ENCODE measurements around the gene TPI1.
"Not testable (repeated sequence)": the region's sequence is repeated elsewhere in the genome, so short reads cannot be mapped to it uniquely, and the experiment has no call there.

The TPI1 gene

DNA sequence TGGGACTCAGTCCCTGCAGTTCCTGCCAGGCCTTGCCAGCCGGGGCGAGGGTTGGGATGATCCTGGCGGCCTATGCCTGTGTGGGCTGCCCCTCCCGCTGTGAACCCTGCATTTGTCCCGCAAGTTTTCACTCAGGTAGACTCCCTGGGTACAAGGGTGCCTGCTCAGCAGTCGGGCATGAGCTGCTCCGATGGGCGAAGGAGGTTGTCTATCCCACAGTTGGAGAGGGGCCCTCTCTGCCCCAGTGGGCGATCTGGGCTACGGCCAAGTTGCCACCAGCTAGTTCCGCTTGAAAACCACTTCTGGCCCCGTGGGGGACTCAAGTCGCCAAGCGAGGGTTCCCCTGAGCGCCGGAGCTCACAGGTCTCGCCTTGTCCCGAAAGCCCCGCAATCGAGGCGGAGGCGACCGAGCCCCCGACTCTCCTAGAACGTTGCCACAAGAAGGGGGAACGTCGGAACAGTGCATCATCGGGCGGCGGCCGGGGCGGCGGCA lies 365 bp upstream of the TPI1 start:
- Mint-ChIP-seq H3K4me3 (peak overlapping the region; percentile 93), H3K27ac (peak overlapping the region; percentile 87), H3K9me3 (no peaks in the 10 kb centered on the region), H3K27me3 (no peaks in the 10 kb centered on the region), H3K36me3 (peaks cover 56% of the 10 kb centered on the region), H3K4me1 (peaks cover 50% of the 10 kb centered on the region)
- ATAC-seq = peak; percentile 51

DNA sequence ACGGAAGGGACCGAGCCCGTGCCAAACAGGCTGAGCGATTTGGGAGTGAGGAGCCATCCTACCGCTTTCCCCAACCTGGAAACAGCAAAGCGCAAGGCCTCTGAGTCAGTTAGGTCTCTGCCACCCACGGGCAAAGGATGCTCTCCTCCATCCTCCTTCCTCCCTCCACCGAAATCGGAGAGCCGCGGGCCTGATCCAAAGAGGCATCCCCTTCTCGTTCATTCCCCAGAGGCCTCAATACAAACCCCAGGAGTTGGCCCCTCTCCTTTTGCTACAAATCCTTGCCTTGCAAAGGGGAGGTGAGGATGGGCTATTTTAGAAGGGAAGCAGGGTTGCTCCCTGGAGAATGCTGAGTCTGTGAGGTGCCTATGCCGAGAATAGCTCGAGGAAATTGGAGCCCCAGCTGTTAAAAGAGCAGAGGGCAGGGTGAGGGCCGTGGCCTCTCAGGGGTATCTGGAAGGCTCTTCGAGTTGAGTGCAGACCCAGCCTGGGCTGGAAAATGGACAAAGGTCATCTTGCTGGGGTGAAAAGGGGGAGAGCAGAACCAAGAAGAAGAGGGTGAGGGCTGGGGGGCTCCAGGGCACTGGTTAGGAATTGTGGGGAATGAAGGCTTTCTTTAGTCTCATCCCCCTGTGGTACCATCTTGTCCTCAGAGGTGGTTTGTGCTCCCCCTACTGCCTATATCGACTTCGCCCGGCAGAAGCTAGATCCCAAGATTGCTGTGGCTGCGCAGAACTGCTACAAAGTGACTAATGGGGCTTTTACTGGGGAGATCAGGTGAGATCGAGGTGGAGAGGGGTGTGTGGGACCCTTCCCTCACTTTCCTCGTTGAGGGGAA lies 1.1 kb downstream of the TPI1 start:
- H3K4me1 Mint-ChIP-seq = peaks cover 63% of the 10 kb centered on the region
- H3K36me3 Mint-ChIP-seq = peaks cover 47% of the 10 kb centered on the region
- peak overlapping the region; percentile 93 for H3K4me3 Mint-ChIP-seq
- H3K27ac Mint-ChIP-seq = peak overlapping the region; percentile 87
- no peaks in the 10 kb centered on the region for H3K27me3 Mint-ChIP-seq
- no peak for ATAC-seq
- H3K9me3 Mint-ChIP-seq = no peaks in the 10 kb centered on the region

DNA sequence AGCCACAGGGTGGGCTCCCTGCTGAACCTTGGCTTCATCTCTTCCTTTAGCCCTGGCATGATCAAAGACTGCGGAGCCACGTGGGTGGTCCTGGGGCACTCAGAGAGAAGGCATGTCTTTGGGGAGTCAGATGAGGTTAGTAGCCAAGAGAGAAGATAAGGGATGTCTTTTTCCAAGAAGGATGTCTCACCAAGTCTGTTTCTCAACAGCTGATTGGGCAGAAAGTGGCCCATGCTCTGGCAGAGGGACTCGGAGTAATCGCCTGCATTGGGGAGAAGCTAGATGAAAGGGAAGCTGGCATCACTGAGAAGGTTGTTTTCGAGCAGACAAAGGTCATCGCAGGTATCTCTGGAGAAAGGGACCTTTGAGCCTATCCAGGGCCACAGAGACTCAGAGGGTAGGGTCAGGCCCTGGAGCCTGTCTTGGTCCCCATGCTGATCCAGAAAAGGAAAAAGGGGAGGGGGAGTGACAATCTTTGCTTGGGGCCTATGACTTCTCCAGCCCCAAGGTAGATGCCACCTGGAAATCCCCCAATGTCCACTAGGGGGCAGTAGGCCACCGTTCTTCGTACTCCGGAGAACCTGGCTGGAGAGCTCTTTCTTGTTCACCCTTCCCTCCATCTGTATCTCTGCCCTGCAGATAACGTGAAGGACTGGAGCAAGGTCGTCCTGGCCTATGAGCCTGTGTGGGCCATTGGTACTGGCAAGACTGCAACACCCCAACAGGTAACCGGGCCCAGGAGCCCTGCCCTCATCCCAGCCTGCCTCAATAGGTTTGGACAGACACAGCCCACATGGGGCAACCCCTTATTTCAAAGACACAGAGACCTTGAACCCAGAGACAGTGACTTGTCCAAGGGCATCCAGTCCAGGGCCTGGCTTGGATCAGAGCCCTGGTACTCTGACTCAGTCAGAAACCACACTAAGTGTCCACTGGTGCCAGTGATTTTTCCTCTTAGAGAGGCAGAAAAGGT lies 2.0 kb downstream of the TPI1 start:
- H3K4me3 Mint-ChIP-seq = peak overlapping the region; percentile 93
- ATAC-seq = no peak
- no peaks in the 10 kb centered on the region for H3K9me3 Mint-ChIP-seq
- H3K27me3 Mint-ChIP-seq = no peaks in the 10 kb centered on the region
- peaks cover 43% of the 10 kb centered on the region for H3K36me3 Mint-ChIP-seq
- H3K27ac Mint-ChIP-seq = peak overlapping the region; percentile 87
- H3K4me1 Mint-ChIP-seq = peaks cover 71% of the 10 kb centered on the region

DNA sequence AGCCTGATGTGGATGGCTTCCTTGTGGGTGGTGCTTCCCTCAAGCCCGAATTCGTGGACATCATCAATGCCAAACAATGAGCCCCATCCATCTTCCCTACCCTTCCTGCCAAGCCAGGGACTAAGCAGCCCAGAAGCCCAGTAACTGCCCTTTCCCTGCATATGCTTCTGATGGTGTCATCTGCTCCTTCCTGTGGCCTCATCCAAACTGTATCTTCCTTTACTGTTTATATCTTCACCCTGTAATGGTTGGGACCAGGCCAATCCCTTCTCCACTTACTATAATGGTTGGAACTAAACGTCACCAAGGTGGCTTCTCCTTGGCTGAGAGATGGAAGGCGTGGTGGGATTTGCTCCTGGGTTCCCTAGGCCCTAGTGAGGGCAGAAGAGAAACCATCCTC lies 3.0 kb downstream of the TPI1 start:
- not testable (repeated sequence) for H3K27me3 Mint-ChIP-seq, H3K4me3 Mint-ChIP-seq, H3K9me3 Mint-ChIP-seq, H3K27ac Mint-ChIP-seq, ATAC-seq
- H3K4me1 Mint-ChIP-seq = peaks cover 77% of the 10 kb centered on the region
- H3K36me3 Mint-ChIP-seq = peaks cover 34% of the 10 kb centered on the region

DNA sequence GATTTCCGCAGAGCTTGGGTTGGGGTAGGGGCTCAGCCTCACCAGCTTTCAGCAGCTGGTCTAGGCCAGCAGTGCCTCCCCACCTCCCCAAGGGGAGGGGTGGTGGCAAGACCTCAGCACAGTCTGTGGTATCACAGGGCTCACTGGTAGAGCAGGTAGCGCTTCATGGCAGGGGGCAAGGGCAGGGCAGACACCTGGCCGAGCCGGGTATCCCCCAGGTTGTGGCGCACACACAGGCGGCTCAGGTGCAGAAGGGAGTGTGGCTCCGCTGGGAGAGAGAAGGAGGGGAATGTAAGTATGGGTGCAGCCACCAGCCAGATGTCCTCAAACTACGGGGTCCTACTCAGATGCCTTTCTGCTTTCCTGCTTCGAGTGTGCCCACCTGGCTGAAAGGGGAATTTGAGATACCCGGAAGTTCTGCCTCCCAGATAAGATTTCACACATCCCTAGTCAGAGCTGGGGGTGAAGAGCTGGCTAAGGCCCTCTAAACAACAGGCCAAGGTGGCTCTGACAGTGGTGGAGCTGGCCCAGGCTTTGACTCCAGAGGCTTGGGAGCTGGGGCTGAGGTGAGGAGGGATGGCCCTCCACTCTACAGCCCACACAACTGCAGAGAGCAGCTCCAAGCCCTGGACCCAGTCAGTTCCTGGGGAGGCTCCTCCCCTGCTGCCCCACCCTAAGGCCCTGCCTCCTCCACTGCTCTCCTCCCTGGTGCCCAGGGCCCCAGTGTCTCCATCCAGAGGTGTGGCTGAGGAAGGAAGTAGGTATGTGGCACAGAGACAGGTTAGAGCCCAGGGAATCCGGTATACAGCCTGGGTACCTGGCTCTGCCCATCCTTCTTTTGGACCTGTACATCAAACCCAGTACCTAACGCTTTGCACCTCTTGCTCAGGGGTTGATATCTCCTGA lies 4.0 kb downstream of the TPI1 start:
- Mint-ChIP-seq H3K4me1 (peaks cover 75% of the 10 kb centered on the region), H3K27me3 (no peaks in the 10 kb centered on the region), H3K9me3 (no peaks in the 10 kb centered on the region), H3K4me3 (peak overlapping the region; percentile 99), H3K36me3 (peaks cover 29% of the 10 kb centered on the region), H3K27ac (peak overlapping the region; percentile 92)
- no peak for ATAC-seq

DNA sequence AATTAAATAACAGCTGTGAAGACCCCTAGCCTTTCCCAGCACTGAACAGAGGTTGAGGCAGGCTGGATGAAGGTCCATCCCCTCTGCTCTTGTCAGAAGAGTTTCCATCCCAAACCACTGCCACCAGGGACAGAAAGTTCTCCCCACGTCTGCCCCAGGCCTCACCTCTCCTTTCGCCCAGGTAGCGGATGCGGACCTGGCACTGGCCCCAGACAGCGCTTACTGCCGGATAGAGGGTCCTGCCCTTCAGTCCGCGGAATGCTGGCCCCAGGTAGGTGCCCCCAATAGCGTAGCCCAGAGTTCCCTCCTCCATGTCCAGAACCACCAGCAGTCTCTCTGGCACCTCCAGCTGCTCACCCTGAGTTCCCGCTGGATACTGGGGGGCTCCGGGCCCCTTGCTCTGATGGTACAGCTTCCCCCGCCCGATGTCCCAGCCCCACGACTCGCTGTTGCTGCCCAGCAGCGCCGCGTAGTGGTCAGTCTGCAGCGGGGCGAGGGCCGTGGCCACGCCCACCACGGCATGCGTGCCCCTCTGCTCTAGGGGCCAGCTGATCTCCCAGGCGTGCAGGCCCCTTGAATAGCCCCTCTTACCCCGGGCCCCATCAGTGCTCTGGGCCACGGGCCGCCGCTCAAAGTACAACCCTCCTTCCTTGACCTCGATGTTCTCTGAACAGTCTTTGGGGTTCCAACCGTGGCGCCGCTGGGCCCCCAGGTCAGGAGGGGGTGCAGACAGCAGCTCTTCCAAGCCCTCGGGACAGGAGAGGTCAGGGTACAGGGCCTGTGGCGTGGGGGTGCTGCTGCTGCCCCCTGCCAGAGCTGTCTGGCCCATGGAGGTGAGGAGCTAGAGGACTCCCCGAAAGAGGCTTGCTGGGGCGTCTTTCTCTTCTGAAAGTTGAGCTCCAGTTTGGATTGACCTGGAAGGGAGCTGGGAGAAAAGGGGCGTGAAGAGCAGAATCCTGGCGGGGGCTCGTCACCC lies 5.0 kb downstream of the TPI1 start:
- Mint-ChIP-seq H3K4me3 (peak overlapping the region; percentile 99), H3K4me1 (peaks cover 68% of the 10 kb centered on the region), H3K27ac (peak overlapping the region; percentile 92), H3K9me3 (no peaks in the 10 kb centered on the region), H3K27me3 (no peaks in the 10 kb centered on the region), H3K36me3 (peaks cover 37% of the 10 kb centered on the region)
- peak; percentile 71 for ATAC-seq

DNA sequence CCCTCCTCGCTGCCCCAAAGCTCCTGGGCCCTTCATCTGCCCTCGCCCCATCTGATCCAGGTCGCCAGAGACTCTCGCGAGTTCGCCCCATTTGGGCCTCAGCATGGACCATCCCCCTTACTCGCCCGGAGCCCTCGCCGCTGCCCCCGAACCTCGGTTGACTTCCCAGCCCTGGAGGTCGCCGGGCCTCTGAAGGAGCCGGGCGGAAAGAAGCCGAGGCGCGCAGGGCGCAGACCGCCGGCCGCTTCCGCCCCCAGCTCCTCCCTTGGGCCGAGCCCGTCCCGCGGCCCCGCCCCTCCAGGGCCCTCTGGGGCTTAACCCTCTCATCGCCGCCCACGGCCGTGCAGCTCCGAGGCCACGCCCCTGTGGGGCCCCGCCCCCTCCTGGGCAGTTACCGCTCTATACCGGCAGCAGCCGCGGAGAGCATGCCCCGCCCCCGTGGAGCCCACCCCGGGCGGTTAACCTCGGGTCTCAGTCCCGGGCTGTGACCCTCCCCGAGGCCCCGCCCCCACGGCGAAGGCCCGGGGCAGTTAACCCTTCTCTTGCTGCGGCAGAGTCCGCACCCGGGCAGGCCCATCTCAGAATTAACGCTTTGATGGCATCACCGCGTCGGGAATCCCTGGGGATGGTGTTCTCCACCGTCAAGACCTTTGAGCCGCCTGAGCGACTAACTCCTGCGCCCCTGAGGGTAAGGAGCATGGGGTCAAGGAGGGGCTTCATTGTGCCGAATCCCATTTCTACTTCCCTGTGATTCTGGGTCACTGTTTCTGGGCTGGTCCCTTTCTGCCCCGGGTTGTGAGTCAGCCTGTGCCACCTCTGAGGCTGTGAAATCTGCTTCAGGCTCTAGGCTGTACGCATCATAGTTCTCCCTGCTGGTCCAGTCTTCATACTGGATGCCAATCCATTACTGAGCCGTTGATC lies 6.0 kb downstream of the TPI1 start, which contains the start of gene SPSB2:
Gene SPSB2 (minus strand): TSS at position 210 of the 921 bp plus-strand sequence. CDS start 402 bp downstream, outside the sequence.
- ATAC-seq = peak; percentile 94
- Mint-ChIP-seq H3K9me3 (no peaks in the 10 kb centered on the region), H3K4me3 (peak within 1 kb of the TSS; percentile 99), H3K27ac (peak within 1 kb of the TSS; percentile 92), H3K27me3 (no peaks in the 10 kb centered on the region), H3K4me1 (peaks cover 63% of the 10 kb centered on the region), H3K36me3 (peaks cover 39% of the 10 kb centered on the region)

DNA sequence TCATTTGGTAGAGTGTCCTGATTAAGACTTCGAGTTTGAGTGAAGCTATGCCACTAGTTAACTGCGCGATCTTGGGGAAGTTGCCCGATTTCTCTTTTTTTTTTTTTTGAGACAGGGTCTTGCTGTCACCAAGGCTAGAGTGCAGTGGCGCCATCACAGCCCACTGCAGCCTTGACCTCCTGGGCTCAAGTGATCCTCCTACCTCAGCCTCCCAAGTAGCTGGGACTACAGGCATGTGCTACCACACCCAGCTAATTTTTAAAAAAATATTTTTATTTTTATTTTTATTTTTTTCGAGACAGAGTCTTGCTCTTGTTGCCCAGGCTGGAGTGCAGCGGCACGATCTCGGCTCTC lies 6.7 kb downstream of the TPI1 start:
- H3K9me3 Mint-ChIP-seq = not testable (repeated sequence)
- H3K4me1 Mint-ChIP-seq = peaks cover 57% of the 10 kb centered on the region

DNA sequence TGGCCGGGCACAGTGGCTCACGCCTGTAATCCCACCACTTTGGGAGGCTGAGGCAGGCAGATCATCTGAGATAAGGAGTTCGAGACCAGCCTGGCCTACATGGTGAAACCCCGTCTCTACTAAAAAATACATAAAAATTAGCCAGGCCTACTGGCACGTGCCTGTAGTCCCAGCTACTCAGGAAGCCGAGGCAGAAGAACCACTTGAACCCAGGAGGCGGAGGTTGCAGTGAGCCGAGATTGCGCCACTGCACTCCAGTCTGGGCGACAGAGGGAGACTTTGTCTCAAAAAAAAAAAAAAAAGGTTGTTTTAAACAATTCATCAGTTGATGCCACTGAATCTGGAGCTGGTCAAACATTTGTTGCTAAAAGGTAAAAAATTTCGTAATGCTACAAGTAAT lies 12.5 kb downstream of the TPI1 start:
- not testable (repeated sequence) for H3K9me3 Mint-ChIP-seq, ATAC-seq, H3K27me3 Mint-ChIP-seq, H3K27ac Mint-ChIP-seq, H3K4me3 Mint-ChIP-seq, H3K4me1 Mint-ChIP-seq
- H3K36me3 Mint-ChIP-seq = peaks cover 18% of the 10 kb centered on the region

More for the DNA sequence above, 6.7 kb downstream of the TPI1 start:
- not testable (repeated sequence) for H3K27me3 Mint-ChIP-seq, ATAC-seq
- Mint-ChIP-seq H3K36me3 (peaks cover 33% of the 10 kb centered on the region), H3K4me3 (peak overlapping the region; percentile 99), H3K27ac (peak overlapping the region; percentile 92)

DNA sequence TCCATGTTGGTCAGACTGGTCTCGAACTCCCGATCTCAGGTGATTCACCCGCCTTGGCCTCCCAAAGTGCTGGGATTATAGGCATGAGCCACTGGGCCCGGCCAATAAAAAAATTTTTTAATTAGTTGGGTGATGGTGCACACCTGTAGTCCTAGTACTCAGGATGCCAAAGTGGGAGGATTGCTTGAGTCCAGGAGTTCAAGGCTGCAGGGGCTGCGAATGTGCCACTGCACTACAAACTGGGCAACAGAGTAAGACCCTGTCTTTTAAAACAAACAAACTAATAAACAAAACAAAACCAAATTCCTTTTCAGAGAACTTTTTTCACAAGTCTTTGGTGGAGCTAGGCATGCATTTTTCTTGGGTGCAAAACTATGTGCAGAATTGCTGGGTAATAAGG lies 15.9 kb downstream of the TPI1 start:
- no peaks in the 10 kb centered on the region for H3K27me3 Mint-ChIP-seq
- H3K27ac Mint-ChIP-seq = no peak overlapping the region
- no peaks in the 10 kb centered on the region for H3K4me1 Mint-ChIP-seq
- no peaks in the 10 kb centered on the region for H3K36me3 Mint-ChIP-seq
- ATAC-seq = no peak
- no peaks in the 10 kb centered on the region for H3K9me3 Mint-ChIP-seq
- H3K4me3 Mint-ChIP-seq = no peak overlapping the region

DNA sequence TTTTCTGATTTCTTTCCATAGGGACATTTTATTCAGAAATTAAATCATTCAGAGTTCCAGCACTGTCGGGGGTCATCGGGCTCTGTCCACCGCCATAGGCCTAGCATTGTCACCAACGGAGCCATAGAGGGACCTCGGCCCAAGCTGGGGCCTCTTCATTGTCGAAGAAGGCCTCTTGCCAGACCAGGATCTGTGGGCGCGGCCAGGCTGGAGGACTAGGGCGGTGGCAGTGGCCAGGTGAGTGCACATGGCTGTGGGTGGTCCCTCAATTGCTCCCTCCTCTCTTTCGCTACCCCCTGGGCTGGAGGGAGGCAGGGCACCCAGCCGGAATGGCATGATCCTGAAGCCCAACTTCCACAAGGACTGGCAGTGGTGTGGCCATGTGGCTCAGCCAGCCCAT lies 16.4 kb downstream of the TPI1 start:
- Mint-ChIP-seq H3K4me3 (no peak overlapping the region), H3K27ac (no peak overlapping the region), H3K9me3 (no peaks in the 10 kb centered on the region), H3K36me3 (no peaks in the 10 kb centered on the region), H3K4me1 (no peaks in the 10 kb centered on the region), H3K27me3 (no peaks in the 10 kb centered on the region)
- no peak for ATAC-seq

DNA sequence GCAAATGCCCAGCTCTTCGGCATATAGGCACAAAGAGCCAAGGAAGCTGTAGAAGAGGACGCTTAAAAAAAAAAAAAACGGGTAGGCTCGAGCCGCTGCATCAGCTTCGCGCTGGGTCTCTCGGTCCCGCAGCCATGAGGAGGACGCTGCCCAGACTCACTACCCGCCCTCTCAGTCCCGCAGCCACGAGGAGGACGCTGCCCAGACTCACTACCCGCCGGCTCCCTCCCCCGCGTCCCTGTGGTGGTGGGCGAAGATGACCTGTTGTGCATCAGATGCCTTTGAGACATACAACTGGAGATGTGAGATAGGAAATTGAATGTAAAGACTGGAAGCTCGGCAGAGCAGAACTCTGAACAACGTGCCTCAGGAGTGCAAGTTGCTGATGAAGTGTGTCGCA lies 17.2 kb downstream of the TPI1 start:
- H3K36me3 Mint-ChIP-seq = no peaks in the 10 kb centered on the region
- ATAC-seq = no peak
- no peaks in the 10 kb centered on the region for H3K9me3 Mint-ChIP-seq
- no peaks in the 10 kb centered on the region for H3K27me3 Mint-ChIP-seq
- H3K4me3 Mint-ChIP-seq = no peak overlapping the region
- H3K27ac Mint-ChIP-seq = no peak overlapping the region
- no peaks in the 10 kb centered on the region for H3K4me1 Mint-ChIP-seq
